Bladder microvascular endothelial cell (primary cell): ENCODE measurements around the gene KPNA4. TPM values are rescaled to one million over a fixed set of nuclear protein-coding genes. Genes with fewer than 3 reads are reported as not detected.

Experiments
- total RNA-seq: library from RNA; depleted of rRNA; stranded (reverse); fragments of >200 nt; gene quantifications from 2 replicates; pipeline ENCODE4 v1.2.3, GENCODE V29; 2014

KPNA4 gene
- 17.8 and 37.7 TPM in 2 replicates for total RNA-seq

GRCh38 chr3:160565442-160566403 lies at the start of gene KPNA4:
Gene KPNA4 (minus strand): TSS chr3:160565571. CDS start chr3:160565282, 289 bp downstream.

GRCh38 chr3:160449636-160450598 lies 115.5 kb downstream of the KPNA4 start, which contains the start of gene TRIM59:
Gene TRIM59 (minus strand): TSS chr3:160449786. CDS start chr3:160439183, 10,603 bp downstream.

Other genes starting within 250 kb of the KPNA4 start
- gene IFT80, start 166.3 kb downstream of the KPNA4 start, total RNA-seq = 11.3 and 20.0 TPM in 2 replicates
- 59.9 and 83.1 TPM in 2 replicates for gene SMC4, start 165.9 kb downstream of the KPNA4 start, total RNA-seq
- 17.9 and 20.1 TPM in 2 replicates for gene TRIM59, start 115.8 kb downstream of the KPNA4 start, total RNA-seq
- 0.06 TPM in 1 of 2 replicates, not detected in the other for gene ARL14, start 111.6 kb upstream of the KPNA4 start, total RNA-seq
- 0.65 and 0.88 TPM in 2 replicates for gene PPM1L, start 190.7 kb upstream of the KPNA4 start, total RNA-seq